ENCODE results near the gene NCKAP1. TPM values are rescaled to one million over a fixed set of nuclear protein-coding genes. Genes with fewer than 3 reads are reported as not detected.

The NCKAP1 gene
- total RNA-seq, 1 experiment from 2014 or later: 173 TPM

- Mint-ChIP-seq H3K4me3 (no peak overlapping the region), H3K4me1 (peaks cover 64% of the 10 kb centered on the region), H3K27me3 (ENCODE audit: low read depth) (no peaks in the 10 kb centered on the region), H3K27ac (no peak overlapping the region), H3K36me3 (peaks cover 24% of the 10 kb centered on the region), H3K9me3 (peaks cover 13% of the 10 kb centered on the region)
- no peak for TF ChIP-seq KAT7 (CRISPR knock-in tag; IDR thresholded peaks at IDR 0.05; ENCODE audit: borderline replicate concordance)
- no peak for TF ChIP-seq PREB (CRISPR knock-in tag; IDR thresholded peaks at IDR 0.05; ENCODE audit: borderline replicate concordance)
- no peak for TF ChIP-seq ZSCAN18 (CRISPR knock-in tag; IDR thresholded peaks at IDR 0.05)
- no peak for TF ChIP-seq TEAD4 (CRISPR knock-in tag; IDR thresholded peaks at IDR 0.05)
- TF ChIP-seq E2F1 (CRISPR knock-in tag; IDR thresholded peaks at IDR 0.05): no peak
- TF ChIP-seq GRHL2 (CRISPR knock-in tag; IDR thresholded peaks at IDR 0.05; ENCODE audit: insufficient replicate concordance, severe bottlenecking): no peak
- TF ChIP-seq FOXP1 (CRISPR knock-in tag; IDR thresholded peaks at IDR 0.05; ENCODE audit: borderline replicate concordance): no peak
- no peak for TF ChIP-seq ETV6 (CRISPR knock-in tag; IDR thresholded peaks at IDR 0.05)
- no peak for TF ChIP-seq ZNF263 (CRISPR knock-in tag; IDR thresholded peaks at IDR 0.05; ENCODE audit: low read depth)
- no peak for TF ChIP-seq JAZF1 (CRISPR knock-in tag; IDR thresholded peaks at IDR 0.05)
- no peak for TF ChIP-seq JUN (CRISPR knock-in tag; IDR thresholded peaks at IDR 0.05)
- TF ChIP-seq OVOL2 (CRISPR knock-in tag; IDR thresholded peaks at IDR 0.05; ENCODE audit: borderline replicate concordance): no peak
- TF ChIP-seq ARID4B (CRISPR knock-in tag; IDR thresholded peaks at IDR 0.05; ENCODE audit: borderline replicate concordance): no peak
- no peak for TF ChIP-seq CREB1 (CRISPR knock-in tag; IDR thresholded peaks at IDR 0.05)
- no peak for TF ChIP-seq USF2 (CRISPR knock-in tag; IDR thresholded peaks at IDR 0.05)
- no peak for TF ChIP-seq HMGXB4 (CRISPR knock-in tag; IDR thresholded peaks at IDR 0.05)
- no peak for TF ChIP-seq ZMAT4 (CRISPR knock-in tag; IDR thresholded peaks at IDR 0.05)
- TF ChIP-seq CREM (CRISPR knock-in tag; IDR thresholded peaks at IDR 0.05): no peak
- TF ChIP-seq AFF4 (CRISPR knock-in tag; IDR thresholded peaks at IDR 0.05; ENCODE audit: borderline replicate concordance): no peak
- TF ChIP-seq SOX15 (CRISPR knock-in tag; IDR thresholded peaks at IDR 0.05): no peak
- ATAC-seq: no peak
- ChIA-PET POLR2A (no interaction called here), CTCF (interaction anchor here (0.8 kb wide), 1 partner anchor 34 kb away, joined by 3 read pairs; no protein-coding TSS in a partner anchor)
- DNase-seq (ENCODE audit: low spot score): no peak
Observed at GRCh38 chr2:183014005-183014404, 24.3 kb downstream of the NCKAP1 start.

Measured in WTC11 (cell line).